Left lung (tissue), 10 donors: ENCODE measurements around the gene PDE8A. TPM values are rescaled to one million over a fixed set of nuclear protein-coding genes. Genes with fewer than 3 reads are reported as not detected.

ENCODE experiments used
- ATAC-seq: fragments of 200-7000 bp; cut with Tn5 transposase; one replicate; pipeline ENCODE4 v1.9.1; 2020; ENCODE audit warnings: moderate library complexity
- DNase-seq, 4 donors: peaks; one replicate each; pipeline ENCODE4 v3.0.0-alpha.2; 2013 to 2020
- H3K27ac ChIP-seq, 2 donors: fragments of 200-600 bp; sonication (generic) in 1 of 2; one replicate each; pipeline versions ENCODE4 v1.5.0 to v1.8.0; 2020 to 2021
- H3K27me3 ChIP-seq, 2 donors: fragments of 200-600 bp; sonication (generic) in 1 of 2; one replicate each; pipeline versions ENCODE4 v1.5.0 to v1.8.0; 2020 to 2021
- H3K36me3 ChIP-seq, 2 donors: fragments of 200-600 bp; sonication (generic) in 1 of 2; one replicate each; pipeline versions ENCODE4 v1.5.0 to v1.8.0; 2020 to 2021
- H3K4me1 ChIP-seq, 2 donors: fragments of 200-600 bp; one replicate each; pipeline ENCODE4 v1.8.0; 2021
- H3K4me3 ChIP-seq, 2 donors: fragments of 200-600 bp; sonication (generic) in 1 of 2; one replicate each; pipeline versions ENCODE4 v1.5.0 to v1.8.0; 2020 to 2021; ENCODE audit warnings: mild to moderate bottlenecking in 1 of 2
- H3K9me3 ChIP-seq, 2 donors: fragments of 200-600 bp; sonication (generic) in 1 of 2; one replicate each; pipeline versions ENCODE4 v1.5.0 to v1.8.0; 2020 to 2021
- CTCF ChIP-seq, 2 donors: fragments of 200-600 bp; sonication (generic) in 1 of 2; IDR thresholded peaks; one replicate each; pipeline versions ENCODE4 v1.5.0 to v1.8.0; 2021; ENCODE audit warnings: antibody characterized with exemption in 2 of 2
- intact Hi-C, 2 donors: fragments of 100-400 bp; cut with DNase I; formaldehyde crosslinking; loops; one replicate each; pipeline versions ENCODE4 v1.11.2 to v1.14.2; 2022
- polyA plus RNA-seq, 6 donors: library from polyadenylated mRNA; unstranded; fragments of 120-200 nt; gene quantifications; one replicate each; pipeline ENCODE4 v1.2.1, GENCODE V29; 2013; ENCODE audit not compliant: insufficient read length in 6 of 6
- total RNA-seq, 2 donors: library from RNA; stranded (reverse); fragmentation: NEBNext Ultra II Directional; extraction: Animal tissue kit (Norgen Biotek cat#: 25700); gene quantifications; one replicate each; pipeline ENCODE4 v1.2.1, GENCODE V29; 2021
- donor health status: DM: no; HTN: yes; CAD: no.
- donor health status: DM: no; HTN: no; CAD: no.

PDE8A gene
- total and polyA plus RNA-seq, 8 donors, result 30.4 to 64.0 (median 48.4) TPM

DNA sequence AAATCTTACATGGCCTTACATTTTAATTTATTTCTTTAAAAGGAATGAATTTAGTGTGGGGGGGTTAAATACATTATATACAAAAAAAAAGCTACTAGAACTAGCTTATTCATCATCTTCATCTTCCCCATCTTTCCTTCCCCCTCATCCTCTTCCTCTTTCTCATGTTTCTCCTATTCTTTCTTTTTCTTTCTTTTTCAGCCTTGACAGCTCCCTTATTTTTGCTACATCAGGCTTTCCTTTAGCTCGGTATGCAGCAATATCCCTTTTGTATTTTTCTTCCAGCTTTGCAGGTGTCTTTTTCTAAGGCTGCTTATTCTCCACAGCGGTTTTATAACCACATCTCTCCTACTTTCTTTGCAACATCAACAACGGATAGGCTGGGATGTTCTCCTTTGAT lies 41.3 kb upstream of the PDE8A start:
- DNase-seq (no peak), ATAC-seq (no peak)
- H3K4me1 ChIP-seq, result no peaks in the 10 kb centered on the region
- no peaks in the 10 kb centered on the region for H3K36me3 ChIP-seq
- no peak for TF ChIP-seq CTCF (IDR thresholded peaks at IDR 0.05)
- H3K27me3 ChIP-seq, result no peaks in the 10 kb centered on the region
- no peak overlapping the region for H3K4me3 ChIP-seq
- no peak overlapping the region for H3K27ac ChIP-seq
- intact Hi-C loops, result no loop called here
- no peaks in the 10 kb centered on the region for H3K9me3 ChIP-seq

GRCh38 chr15:84942456-84942855 lies 39.2 kb upstream of the PDE8A start:
- H3K9me3 ChIP-seq, result no peaks in the 10 kb centered on the region
- ATAC-seq (no peak), DNase-seq (no peak)
- no peak overlapping the region for H3K4me3 ChIP-seq
- H3K27me3 ChIP-seq, result no peaks in the 10 kb centered on the region
- TF ChIP-seq CTCF (IDR thresholded peaks at IDR 0.05), result no peak
- no peaks in the 10 kb centered on the region for H3K36me3 ChIP-seq
- intact Hi-C loops, result no loop called here
- H3K27ac ChIP-seq, result no peak overlapping the region
- H3K4me1 ChIP-seq, result no peaks in the 10 kb centered on the region

DNA sequence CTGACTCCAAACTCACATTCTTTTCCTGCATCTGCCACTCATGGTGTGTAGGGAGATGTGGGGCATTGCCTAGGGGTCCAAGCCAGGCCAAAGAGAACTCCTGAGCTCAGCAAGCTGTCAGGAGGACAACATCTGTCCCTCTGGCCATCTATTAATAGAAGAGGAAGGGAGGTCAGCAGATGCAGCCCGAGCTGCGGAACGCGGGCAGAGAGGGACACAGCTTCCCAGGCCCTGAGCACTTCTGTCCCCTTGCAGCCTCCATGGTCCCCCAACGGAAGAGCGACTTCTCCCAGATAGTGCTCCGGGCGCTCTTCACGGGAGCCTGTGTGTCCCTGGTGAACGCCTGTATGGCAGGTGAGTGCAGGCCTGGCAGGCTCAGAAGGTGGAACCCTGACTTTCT lies 37.3 kb upstream of the PDE8A start:
- H3K4me1 ChIP-seq, result no peaks in the 10 kb centered on the region
- no peaks in the 10 kb centered on the region for H3K27me3 ChIP-seq
- no peak for TF ChIP-seq CTCF (IDR thresholded peaks at IDR 0.05)
- no peaks in the 10 kb centered on the region for H3K9me3 ChIP-seq
- no peaks in the 10 kb centered on the region for H3K36me3 ChIP-seq
- DNase-seq (no peak), ATAC-seq (no peak)
- H3K27ac ChIP-seq, result no peak overlapping the region
- no peak overlapping the region for H3K4me3 ChIP-seq
- intact Hi-C loops, result no loop called here

- ATAC-seq (no peak), DNase-seq (no peak)
- Histone ChIP-seq H3K36me3 (no peaks in the 10 kb centered on the region), H3K4me3 (no peak overlapping the region), H3K27ac (no peak overlapping the region), H3K9me3 (no peaks in the 10 kb centered on the region), H3K4me1 (no peaks in the 10 kb centered on the region), H3K27me3 (no peaks in the 10 kb centered on the region)
- intact Hi-C loops, result no loop called here
- TF ChIP-seq CTCF (IDR thresholded peaks at IDR 0.05), result no peak
Observed at GRCh38 chr15:84944861-84945260, 36.8 kb upstream of the PDE8A start.

DNA sequence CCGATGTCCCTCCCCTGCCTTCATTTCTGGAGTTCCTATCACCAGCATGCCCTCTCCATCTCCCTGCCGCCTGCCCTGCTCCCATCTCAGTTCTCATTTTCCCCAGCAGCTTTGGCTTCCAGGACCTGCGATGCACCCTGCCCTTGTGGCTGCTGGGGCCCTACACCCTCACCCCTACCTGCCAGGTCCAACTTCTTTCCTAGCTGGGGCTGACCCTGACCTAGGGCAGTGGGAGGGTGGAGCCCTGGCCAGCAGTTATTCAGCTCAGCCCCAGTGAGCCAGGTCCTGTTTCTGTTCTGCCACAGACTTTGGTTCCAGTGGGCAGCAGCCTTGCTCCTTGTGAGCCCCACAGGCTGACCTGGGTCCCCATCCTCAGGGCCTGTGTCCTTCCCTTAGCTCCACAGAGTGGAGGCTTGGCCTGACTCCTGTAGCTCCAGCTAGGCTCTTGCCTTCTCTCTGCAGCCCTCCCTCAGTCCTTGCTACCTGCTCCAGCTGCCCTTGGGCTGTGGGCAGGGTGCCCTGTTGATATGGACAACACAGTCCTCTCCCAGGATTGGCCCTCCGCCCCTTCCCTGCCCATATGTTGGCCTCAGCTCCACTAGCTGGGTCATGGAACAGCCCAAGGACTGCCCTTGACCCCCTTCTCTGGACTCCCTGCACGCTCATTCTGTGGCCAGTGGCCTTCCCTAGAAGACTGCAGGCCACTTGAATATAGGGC lies 34.7 kb upstream of the PDE8A start:
- TF ChIP-seq CTCF (IDR thresholded peaks at IDR 0.05), result no peak
- no peaks in the 10 kb centered on the region for H3K4me1 ChIP-seq
- no peaks in the 10 kb centered on the region for H3K36me3 ChIP-seq
- no peak overlapping the region for H3K27ac ChIP-seq
- intact Hi-C loops, result no loop called here
- no peak for DNase-seq
- no peaks in the 10 kb centered on the region for H3K27me3 ChIP-seq
- ATAC-seq, result no peak
- no peak overlapping the region for H3K4me3 ChIP-seq
- no peaks in the 10 kb centered on the region for H3K9me3 ChIP-seq
